HG03060 (cell line): Measurements from ENCODE around the gene PYHIN1.
A peak's percentile ranks its signal among the peaks of the same experiment; 100 is the strongest.

ENCODE experiments used
- ATAC-seq: cut with Tn5 transposase; IDR thresholded peaks from one replicate; pipeline ENCODE4 v1.9.1; 2021; ENCODE audit warnings: low read depth, moderate number of reproducible peaks; ENCODE audit not compliant: unreplicated experiment

Gene PYHIN1

GRCh38 chr1:158931055-158931737 lies at the start of gene PYHIN1:
Gene PYHIN1, plus strand, starts transcription at chr1:158931552. Its CDS starts 5,359 bp downstream, at chr1:158936911.
- no peak for ATAC-seq

DNA sequence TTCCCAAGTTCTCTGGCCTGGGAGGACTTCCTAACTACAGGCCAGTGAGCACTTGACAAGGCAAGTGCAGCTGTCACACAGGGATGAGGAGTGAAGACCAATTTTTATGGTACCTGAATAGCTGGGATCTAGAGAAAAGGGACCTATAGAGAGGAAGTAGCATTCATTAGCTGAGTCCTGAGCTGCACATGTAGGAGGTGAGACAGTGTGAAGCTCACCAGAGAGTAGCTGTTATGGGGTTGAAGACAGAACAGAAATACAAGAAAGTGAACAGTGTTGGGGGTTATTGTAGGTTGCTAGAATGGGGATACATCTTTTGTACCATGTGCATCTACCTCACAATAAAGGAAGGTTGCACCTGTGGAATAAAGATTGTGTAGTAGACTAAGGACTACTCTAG lies 37.7 kb upstream of the PYHIN1 start:
- no peak for ATAC-seq

- ATAC-seq, result no peak
Observed at GRCh38 chr1:158898722-158899121, 32.6 kb upstream of the PYHIN1 start.

DNA sequence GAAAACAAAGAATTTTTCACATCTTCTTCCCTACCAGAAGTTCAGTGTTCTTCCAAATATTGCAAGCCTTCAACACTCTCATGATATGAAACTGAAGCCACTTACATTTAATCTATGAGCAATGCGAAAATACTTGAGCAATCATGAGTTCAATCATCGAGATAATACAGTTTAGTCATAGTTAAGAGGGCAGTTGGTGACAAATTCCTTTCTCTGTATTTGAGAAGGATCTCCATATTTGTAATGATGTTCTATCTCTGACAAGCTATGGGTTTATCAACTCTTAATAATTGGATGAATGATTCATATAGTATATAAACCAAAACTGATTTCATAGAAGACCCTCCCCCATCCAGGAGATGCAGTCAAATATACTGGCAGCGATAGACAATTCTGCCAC lies 29.7 kb upstream of the PYHIN1 start:
- no peak for ATAC-seq

- no peak for ATAC-seq
Observed at GRCh38 chr1:158916085-158916484, 15.3 kb upstream of the PYHIN1 start.

GRCh38 chr1:158924677-158925076 lies 6.7 kb upstream of the PYHIN1 start:
- no peak for ATAC-seq

DNA sequence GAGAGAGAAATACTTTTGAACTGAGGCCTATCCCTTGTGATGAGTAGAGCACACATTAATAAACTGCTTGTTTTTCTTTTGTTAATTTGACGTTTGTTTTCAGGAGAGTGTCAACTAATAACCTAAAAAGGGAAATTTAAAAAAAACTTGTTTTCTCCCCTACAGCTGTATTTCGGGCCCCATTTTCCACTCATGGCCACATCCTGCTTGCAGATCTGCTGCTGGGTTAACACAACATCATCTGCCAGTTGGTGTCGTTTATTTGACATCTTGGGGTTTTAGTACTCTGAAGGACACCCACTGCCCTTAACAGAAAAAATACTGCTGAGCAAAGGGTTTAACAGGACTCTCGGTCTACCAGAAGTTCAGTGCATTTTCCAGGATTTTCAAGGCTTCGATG lies 848 bp upstream of the PYHIN1 start:
- no peak for ATAC-seq

GRCh38 chr1:158932171-158932570 lies 819 bp downstream of the PYHIN1 start:
- no peak for ATAC-seq

DNA sequence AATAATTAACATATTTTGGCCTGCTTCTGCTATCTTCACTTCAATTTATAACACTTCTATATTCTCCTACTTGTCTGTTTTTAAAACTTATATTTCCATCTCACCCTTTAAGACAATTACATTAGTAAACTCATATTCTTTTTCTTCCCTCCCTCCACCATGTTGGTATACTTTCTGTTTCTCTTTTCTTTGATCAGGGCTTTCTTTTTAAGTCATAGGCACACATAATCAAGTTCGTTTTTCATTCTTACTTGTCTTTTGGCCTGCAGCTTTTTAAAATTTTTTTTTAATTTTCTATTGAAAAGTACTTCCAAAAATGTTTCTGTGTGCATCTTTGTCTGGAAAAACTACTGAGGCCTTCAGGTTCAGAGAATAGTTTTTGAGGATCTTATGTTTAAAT lies 2.3 kb downstream of the PYHIN1 start:
- ATAC-seq, result no peak

- ATAC-seq, result no peak
Observed at GRCh38 chr1:158939180-158939579, 7.8 kb downstream of the PYHIN1 start.

DNA sequence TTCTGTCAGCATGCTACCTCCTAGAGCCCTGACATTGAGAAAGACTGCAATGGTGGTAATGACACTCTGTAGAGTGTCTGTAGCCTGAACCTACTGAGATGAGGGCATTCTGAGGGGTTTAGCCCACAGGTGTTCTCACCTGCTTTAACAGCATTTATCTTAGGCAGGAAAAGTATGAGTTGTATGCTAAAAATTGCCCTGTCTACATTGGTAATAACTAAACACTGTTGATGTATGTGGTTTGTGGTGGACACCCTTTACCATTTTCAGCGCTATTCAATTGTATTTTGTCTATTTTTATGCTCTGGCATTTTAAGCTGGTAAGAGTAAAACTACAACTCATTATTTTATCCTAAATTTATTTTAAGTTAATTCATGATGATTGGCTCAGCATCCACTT lies 10.0 kb downstream of the PYHIN1 start:
- ATAC-seq, result no peak

GRCh38 chr1:158942490-158942889 lies 11.1 kb downstream of the PYHIN1 start:
- ATAC-seq, result no peak

DNA sequence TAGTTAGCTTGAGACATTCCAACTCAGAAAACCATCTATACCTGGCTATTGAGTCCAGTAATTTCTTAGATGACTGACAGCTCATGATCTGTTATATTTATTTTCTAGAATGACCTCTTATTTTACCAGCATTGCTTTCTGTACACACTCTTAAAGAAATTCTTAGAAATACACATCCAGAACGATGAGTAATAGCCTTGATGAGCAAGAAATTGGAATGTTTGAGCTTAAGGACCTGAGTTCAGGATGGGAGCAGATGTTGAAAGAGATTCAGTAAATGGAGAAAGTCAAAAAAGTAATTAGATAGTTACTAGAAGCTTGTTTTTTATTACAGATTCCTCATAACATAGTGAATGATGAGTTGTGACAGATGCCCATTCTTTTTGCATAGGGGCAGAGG lies 11.7 kb downstream of the PYHIN1 start:
- no peak for ATAC-seq

DNA sequence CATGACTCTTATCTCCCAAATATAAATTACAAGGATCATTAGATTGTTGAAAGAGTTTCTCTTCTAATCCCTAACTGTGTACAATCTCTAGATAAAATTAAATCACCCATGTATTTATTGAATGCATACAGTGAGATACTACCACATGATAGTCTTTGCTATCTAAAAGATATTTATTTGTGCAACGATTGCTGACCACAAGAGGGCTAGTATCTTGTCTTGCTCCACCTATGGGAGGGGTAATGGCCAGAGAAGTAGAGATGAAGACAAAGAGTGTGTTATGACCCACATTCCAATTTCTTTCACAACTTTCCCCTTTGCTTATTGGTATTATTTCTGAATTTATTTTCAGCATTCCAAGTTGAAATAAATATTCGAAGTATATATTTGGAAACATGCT lies 13.7 kb downstream of the PYHIN1 start:
- no peak for ATAC-seq

DNA sequence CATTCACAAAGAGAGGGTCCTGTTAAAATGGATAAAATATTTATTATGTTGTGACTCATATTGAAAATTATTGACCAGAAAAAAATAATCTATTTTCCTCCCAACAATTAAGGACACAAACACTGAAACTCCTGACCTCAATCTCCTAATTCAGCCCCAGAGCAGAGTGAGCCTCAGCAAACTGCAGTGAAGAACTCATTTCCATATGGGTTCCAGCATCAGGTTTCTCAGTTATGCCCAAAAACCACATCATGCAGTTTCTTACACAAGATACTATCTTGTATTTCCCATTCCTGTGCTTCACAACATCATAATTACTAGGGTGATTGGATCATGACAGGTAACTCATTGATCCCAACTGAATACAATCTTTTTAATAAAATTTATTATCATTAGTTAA lies 15.4 kb downstream of the PYHIN1 start:
- ATAC-seq, result no peak

DNA sequence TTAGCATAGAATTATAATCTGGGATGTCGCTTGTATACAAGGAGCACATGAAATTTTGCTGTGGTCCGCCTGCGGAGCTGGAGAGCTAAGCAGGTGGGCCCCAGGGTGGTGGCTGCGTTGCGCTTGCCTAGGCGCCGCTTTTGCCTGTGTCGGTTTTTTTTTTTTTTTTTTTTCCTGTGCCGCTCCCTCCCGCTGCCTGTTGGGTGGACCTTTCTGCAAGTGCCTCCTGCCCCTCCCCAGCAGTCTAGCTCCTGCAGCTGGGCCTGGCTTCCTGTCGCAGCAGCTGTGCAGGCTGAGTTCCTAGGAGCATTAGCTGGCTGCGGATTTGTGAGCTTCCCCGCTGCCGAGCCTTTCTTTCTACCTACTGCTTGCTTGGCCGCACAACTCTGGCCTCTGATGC lies 20.6 kb downstream of the PYHIN1 start:
- ATAC-seq, result peak; percentile 69

GRCh38 chr1:158952416-158952815 lies 21.1 kb downstream of the PYHIN1 start:
- no peak for ATAC-seq

GRCh38 chr1:158961178-158961577 lies 29.8 kb downstream of the PYHIN1 start:
- no peak for ATAC-seq

GRCh38 chr1:158962983-158963382 lies 31.6 kb downstream of the PYHIN1 start:
- no peak for ATAC-seq

DNA sequence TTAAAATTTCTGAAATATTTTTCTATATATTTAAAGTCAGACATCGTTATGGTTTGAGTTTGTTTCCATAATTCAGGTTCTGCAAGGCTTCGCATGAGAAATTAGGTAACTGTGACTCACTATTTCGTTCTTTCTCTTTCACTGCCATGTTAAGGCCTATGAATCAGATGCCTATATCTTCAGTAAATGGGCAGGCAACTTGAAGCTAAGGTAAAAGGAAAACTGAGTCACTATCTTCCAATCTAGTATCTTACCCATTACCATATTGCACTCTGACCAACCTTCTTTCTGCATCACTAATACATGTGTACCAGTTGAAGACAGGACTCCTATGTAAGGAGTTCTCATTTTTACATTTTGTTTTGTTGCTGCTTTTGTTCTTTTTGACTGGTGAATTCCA lies 37.8 kb downstream of the PYHIN1 start:
- no peak for ATAC-seq

DNA sequence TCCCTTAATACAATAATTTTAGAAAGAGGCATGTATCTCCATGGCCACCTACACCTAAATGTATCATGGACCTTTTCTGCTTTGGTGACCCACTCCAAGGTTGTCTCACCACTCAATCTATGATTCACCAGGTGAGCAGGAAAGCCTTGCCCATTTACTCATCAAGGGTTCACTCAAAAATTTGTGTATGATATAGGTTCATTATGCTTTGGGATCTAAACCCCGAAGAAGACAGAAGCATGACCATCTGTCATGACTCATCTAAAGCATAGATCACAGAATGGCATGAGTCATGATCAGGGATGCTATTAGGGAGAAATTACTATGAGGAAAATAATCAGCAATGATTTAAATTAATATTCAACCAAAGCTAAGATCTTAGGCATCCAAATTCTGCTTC lies 38.5 kb downstream of the PYHIN1 start:
- ATAC-seq, result no peak

DNA sequence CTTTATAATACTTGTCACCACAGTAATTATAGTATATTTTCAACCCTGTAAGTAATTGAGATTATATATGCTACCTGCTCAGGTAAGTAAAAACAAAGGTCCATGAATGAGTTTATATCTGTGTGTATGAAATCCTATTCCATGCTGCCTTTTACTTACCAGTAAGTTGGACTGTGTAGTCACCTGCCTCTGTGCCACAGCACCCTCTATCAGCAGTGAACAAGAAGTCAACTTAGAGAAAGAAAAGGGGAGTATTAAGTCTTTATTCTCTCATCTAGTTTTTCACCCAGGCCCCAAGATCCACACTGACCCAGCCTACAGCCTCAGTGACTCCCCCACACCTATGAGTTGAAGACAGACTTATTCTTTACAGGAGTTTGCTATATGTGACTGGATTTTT lies 41.5 kb downstream of the PYHIN1 start:
- no peak for ATAC-seq

- ATAC-seq, result no peak
Observed at GRCh38 chr1:158976219-158976618, 44.9 kb downstream of the PYHIN1 start.
